Measurements from ENCODE around the gene CARS2.
"Not testable (repeated sequence)": the region's sequence is repeated elsewhere in the genome, so short reads cannot be mapped to it uniquely, and the experiment has no call there.

The CARS2 gene

DNA sequence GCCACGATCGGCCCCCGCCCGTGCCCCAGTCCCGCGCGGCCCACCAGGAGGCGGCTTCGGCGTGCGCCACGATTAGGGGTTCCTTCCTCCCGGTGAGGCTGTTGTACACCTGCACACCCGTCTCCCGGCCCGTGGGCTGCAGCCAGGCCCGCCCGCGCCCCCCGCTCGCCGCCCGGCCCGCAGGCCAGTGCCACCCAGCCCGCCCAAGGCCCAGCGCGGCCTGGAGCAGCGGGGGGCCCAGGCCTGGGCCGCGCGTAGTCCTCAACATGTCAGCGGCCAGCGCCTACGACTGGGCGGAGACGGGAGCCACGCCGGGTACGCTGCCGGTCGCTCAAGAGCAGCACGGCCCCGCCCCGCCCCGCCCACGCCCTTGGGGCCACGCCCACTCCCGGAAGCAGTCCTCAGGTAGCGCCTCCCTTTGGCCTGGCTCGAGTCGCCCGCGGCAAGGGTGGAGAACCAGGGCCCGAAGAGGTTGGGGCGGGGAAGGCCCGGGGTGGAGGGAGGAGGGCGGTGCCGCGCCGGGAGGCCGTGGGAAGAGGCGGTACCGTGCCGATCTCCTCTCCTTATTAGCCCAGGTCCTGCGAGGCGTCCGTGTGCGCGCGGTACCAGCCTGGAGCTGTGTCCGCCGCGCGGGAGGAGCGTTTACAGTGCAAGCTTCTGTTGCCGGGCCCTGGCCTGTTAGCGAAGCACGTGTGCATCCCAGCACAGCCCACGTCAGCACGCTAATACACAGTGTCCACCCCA, at the start of gene CARS2:
CARS2 (minus strand) TSS at position 291 of the 744 bp plus-strand sequence; CDS start at position 268, 23 bp downstream.
- peak; percentile 96 for DNase-seq

GRCh38 chr13:110748271-110748670, 42.4 kb upstream of the CARS2 start:
- DNase-seq = no peak

GRCh38 chr13:110746438-110746837, 40.5 kb upstream of the CARS2 start:
- DNase-seq = no peak

DNA sequence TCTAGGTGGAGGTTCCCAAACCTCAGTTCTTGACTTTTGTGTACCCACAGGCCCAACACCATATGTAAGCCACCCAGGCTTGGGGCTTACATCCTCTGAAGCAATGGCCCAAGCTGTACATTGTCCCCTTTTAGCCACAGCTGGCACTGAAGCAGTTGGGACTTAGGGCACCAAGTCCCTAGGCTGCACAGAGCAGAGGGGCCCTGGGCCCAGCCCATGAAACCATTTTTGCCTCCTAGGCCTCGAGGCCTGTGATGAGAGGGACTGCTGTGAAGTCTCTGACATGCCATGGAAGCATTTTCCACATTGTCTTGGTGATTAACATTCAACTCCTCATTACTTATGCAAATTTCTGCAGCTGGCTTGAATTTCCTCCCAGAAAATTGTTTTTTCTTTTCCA, 37.8 kb upstream of the CARS2 start:
- DNase-seq = no peak

GRCh38 chr13:110737555-110737954, 31.6 kb upstream of the CARS2 start:
- no peak for DNase-seq

- no peak for DNase-seq
Observed at GRCh38 chr13:110734561-110734960, 28.6 kb upstream of the CARS2 start.

DNA sequence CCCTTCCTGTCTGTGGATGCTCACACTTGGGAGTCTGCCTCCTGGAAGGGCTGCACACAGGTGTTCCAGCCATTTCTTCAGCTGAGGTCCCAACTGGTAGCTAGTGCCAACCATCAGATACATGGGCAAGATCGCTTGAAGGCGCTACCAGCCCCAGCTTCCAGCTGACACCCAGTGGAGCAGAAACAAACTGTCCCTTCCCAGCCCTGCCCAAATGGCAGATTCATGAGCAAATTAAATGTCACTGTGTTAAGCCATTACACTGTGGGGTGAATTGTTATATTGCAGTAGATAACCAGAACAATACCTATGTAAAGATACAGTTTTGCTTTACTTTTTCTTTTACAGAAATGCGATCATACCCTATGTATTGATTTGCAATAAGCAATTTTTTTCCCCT, 25.2 kb upstream of the CARS2 start:
- no peak for DNase-seq

GRCh38 chr13:110726726-110727125, 20.8 kb upstream of the CARS2 start:
- DNase-seq = peak; percentile 45 to 60

DNA sequence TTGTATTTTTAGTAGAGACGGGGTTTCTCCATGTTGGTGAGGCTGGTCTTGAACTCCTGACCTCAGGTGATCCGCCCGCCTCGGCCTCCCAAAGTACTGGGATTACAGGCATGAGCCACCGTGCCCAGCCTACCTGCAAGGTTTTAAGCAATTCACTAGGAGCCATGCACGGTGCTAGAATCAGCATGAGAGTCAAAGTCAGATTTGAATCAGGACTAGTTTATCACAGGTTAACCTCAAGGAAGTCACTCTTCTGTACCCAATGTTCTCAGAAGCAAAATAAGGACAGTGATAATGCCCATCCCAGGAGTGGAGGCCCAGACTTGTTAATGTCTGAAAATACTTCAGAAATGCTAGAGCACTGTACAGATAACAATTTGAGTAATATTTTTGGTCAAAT, 20.2 kb upstream of the CARS2 start:
- DNase-seq = not testable (repeated sequence)

DNA sequence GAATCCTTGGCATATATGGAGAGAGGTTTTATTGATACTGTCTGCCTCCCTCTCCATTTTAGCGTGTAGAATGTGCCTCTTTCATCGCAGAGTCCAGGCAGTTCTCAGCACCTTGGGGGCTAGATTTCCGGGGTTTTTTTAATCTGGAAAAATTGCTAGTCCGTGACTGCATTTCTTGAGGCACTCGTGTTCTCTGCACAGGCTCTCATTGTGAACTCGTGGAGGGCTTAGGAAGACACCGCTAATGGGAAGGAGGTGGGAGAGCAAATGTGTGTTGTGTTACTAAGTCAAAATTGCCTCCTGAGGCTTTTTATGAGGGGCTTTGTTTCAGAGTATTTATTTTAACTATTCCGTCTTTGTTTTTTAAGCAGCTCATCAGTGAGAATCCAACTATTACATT, 17.7 kb upstream of the CARS2 start:
- DNase-seq = no peak

GRCh38 chr13:110722971-110723370, 17.1 kb upstream of the CARS2 start:
- DNase-seq = no peak

GRCh38 chr13:110719036-110719710, 13.3 kb upstream of the CARS2 start:
- no peak for DNase-seq

GRCh38 chr13:110716247-110716515, 10.3 kb upstream of the CARS2 start:
- no peak for DNase-seq

DNA sequence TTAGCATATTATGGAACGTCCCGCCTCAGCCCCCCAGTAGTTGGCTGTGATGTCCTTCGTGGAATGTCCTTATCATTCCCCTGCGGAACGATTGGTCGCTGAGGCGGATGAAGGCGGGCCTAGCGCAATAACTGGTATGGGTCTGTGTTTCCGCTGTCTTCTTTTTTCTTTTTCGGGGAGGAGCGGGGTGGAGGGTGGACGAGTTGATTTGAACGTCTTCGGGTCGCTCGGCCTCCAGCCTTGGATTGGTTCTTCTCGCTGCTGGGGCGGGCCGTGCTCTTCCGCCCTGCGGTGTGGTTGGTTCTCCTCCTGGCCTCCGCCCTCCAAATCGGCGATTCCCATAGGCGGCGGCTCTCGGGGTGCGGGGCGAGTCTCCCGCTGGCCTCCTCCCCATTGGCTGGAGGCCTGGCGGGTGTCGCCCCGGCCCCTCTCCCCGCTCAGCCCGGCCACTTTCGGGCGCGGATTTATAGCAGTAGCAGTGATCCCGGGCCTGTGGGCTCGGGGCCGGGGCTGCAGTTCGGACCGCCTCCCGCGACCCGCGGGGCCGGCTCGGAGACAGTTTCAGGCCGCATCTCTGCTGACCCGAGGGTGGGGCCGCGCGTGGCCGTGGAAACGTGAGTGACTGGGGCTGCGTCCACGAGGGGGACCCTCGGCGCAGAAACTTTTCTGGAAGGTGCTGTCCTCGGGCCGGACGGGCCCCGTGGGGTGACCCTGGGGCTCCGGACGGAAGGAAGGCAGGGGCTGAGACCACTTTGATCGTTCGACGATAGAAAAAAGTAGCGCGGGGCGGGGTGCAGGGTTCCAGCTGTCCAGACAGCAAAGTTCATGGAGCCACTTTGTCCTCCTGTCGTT, 9.7 kb upstream of the CARS2 start:
- DNase-seq = peak; percentile 99 to 100

- no peak for DNase-seq
Observed at GRCh38 chr13:110714797-110715394, 9.0 kb upstream of the CARS2 start.

- peak; percentile 82 to 83 for DNase-seq
Observed at GRCh38 chr13:110713981-110714796, 8.3 kb upstream of the CARS2 start.

DNA sequence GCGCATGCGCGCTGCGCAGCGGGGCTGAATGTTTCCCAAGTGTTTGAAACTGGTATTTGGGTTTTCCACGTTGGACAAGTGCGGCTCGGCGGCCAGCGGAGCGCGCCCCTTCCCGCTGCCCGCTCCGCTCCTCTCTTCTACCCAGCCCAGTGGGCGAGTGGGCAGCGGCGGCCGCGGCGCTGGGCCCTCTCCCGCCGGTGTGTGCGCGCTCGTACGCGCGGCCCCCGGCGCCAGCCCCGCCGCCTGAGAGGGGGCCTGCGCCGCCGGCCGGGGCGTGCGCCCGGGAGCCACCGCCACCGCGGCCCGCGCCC, 7.7 kb upstream of the CARS2 start, which contains the start of gene ING1:
ING1 (plus strand) TSS at position 59 of the 311 bp plus-strand sequence. CDS start 450 bp downstream, outside the sequence.
- DNase-seq = no peak

DNA sequence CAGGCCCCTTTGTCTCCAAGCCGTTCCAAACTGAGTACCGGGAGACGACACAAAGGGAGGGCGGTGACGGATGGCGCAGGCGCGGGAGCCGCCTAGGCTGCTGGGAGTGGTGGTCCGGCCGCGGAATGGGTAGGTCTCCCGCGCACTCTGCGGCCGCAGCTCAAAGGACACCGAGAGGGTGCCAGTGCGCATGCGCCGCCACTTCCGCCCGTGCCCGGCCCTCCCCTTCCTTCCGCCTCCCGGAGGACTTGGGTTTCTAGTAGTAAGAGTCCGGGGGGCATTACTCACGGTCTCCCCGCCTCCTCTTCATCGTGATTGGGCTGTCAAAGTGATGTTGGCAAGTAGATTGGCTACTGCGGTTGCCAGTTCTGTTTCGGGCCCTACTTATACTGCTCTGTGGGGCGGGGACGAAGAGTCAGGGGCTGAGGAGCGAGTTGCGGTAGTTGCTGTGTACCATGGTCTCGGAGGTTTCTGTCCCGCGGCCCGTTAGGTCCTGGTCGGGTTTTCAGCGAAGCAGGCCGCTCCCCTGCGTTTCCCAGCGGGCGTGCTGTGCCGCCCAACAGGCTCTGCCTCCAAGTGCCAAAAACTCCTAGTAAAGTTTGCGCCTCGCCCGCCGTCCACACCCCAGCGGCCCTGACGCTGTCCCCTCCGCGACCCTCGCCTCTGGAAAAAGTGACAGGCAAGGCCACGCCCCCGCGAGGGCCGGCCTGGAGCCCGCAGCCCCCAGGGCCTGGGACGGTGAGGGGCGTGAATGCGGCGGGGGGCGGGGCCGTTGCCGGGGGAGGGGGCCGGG, 7.1 kb upstream of the CARS2 start:
- DNase-seq = peak; percentile 100

DNA sequence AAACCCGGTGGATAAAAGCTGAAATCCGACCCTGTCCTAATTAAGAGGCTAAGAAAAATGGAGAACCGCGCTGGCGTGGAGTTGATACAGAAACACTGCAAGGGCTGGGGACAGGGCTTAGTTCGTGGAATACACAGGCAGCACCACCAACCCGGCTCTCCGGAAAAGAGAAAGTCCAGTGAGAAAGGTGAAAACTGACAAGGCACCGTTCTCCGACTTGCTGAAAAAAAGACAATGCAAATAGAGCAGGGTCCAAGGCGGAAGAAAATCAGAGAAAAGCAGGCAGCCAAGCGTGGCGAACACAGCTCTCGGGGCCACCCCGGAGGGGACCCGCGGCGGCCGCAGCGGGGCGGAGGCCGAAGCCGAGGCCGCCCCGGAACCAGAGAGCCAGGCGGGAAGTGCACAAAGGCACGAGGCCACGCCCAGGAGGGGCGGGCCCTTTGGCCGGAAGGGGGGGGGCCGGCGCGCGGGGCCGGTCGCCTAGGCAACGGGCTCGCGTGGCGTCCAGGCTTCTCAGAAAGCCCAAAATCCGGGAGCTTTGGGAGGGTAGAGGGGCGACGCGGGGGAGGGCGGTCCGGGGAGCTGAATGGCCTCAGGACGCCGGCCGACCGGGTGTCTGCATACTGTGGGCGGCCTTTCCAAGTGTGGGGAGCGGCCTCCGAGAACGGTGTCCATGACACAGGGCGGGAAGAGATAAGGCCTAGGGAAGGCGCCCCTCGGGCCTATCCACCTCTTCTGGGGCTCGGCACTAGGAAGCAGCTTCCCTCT, 6.3 kb upstream of the CARS2 start:
- peak; percentile 83 to 88 for DNase-seq

GRCh38 chr13:110706570-110707372, 855 bp upstream of the CARS2 start:
- DNase-seq = no peak
